Jurkat, Clone E6-1 (cell line): ENCODE measurements around the gene LYZL2.
A peak's percentile ranks its signal among the peaks of the same experiment; 100 is the strongest.
"Not testable (repeated sequence)": the region's sequence is repeated elsewhere in the genome, so short reads cannot be mapped to it uniquely, and the experiment has no call there.

Experiments used
- DNase-seq: peaks from one replicate; pipeline ENCODE4 v3.0.0-alpha.2; 2011; ENCODE audit warnings: low read depth, low spot score
- H3K4me3 ChIP-seq: 2 replicates; pipeline ENCODE4 v1.5.1; 2011; ENCODE audit warnings: mild to moderate bottlenecking, low read length, control low read depth, moderate library complexity

Gene LYZL2

GRCh38 chr10:30642856-30643255 lies 13.3 kb upstream of the LYZL2 start:
- DNase-seq, H3K4me3 ChIP-seq: not testable (repeated sequence)

DNA sequence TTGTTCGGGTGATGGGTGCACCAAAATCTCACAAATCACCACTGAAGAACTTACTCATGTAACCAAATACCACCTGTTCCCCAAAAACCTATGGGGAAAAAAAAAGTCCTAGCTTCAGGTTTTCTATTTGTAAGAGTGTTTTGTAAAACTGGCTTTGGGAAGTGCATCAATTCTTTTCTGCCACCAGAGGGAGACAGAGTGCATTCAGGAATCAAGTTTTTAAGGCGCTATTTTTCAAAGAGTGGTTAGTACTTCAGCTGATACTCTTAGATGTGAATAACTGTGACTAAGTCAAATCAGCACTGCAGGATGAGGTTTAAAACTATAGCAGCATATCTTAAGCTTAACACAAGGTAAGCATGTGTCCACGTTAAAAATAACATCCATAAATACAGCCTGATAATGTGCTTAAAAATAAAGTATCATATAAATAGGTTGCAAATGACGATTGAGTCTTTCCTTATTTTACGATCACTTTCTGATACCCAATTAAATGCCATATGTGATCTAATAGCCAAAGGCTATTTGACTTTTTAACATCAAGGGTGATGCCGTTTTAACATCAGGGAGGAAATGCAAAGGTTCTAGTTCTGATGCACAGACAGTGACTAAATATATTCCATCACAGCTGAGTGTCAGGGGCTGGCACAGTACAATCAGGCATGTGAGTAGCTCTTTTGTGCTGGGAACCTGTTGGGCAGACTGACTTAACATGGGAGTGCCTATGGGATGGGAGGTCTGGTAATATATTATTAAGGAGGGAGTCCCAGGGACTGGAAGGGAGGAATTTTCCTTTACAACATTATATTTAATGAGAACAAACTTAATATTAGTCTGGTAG lies 10.6 kb upstream of the LYZL2 start:
- no peak overlapping the region for H3K4me3 ChIP-seq
- peak; percentile 61 for DNase-seq

DNA sequence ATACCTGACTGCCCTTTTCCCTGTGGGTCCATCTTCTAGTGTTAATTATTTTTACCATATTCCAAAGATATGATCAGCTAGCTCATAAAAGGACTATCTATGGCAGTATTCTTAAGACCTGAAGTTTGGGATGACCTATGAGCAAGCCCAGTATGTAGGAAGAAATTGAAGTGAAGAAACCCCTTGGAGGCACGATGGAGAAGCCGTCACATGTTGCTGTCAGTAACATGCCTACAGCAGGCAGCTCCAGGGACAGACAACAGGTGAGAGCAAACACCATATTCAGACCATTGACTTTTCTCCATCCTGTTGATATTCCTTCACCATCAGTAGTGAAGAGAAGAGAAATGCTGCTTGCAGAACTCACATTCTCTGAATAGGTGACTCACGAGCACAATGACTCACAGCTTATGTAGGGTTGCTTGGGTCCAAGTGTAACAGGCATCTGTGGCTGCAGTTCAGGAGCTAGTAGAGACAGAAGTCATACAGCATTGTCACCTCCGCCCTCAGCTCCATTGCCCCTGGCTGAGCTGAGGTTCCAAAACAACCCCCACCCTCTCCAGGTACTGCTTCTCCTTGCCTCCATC lies 8.4 kb upstream of the LYZL2 start:
- no peak for DNase-seq
- H3K4me3 ChIP-seq = no peak overlapping the region

- no peak overlapping the region for H3K4me3 ChIP-seq
- DNase-seq = no peak
Observed at GRCh38 chr10:30631188-30631587, 1.6 kb upstream of the LYZL2 start.

DNA sequence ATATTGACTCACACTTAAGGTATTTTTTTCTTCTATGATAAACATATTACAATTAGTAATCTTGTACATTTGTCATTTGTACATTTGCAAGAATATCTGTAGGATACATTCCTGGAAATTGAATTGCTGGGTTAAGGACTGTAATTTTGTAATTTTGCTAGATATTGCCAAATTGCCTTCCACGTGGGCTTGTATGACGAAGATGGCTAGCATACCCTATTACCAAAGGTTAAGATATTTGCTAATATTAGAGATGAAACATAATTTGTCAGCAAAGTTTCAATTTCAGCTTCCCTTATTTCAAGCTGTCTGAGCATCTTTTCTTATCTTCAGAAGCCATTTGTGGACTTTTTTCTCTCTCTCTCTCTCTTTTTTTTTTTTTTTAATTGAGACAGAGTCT lies 1.0 kb upstream of the LYZL2 start:
- DNase-seq = no peak
- H3K4me3 ChIP-seq = no peak overlapping the region

- not testable (repeated sequence) for H3K4me3 ChIP-seq, DNase-seq
Observed at GRCh38 chr10:30628576-30628975, 977 bp downstream of the LYZL2 start.

- not testable (repeated sequence) for H3K4me3 ChIP-seq
Observed at GRCh38 chr10:30626837-30627236, 2.7 kb downstream of the LYZL2 start.

GRCh38 chr10:30626196-30626595 lies 3.4 kb downstream of the LYZL2 start:
- DNase-seq = not testable (repeated sequence)

More at GRCh38 chr10:30626837-30627236, 2.7 kb downstream of the LYZL2 start:
- not testable (repeated sequence) for DNase-seq

DNA sequence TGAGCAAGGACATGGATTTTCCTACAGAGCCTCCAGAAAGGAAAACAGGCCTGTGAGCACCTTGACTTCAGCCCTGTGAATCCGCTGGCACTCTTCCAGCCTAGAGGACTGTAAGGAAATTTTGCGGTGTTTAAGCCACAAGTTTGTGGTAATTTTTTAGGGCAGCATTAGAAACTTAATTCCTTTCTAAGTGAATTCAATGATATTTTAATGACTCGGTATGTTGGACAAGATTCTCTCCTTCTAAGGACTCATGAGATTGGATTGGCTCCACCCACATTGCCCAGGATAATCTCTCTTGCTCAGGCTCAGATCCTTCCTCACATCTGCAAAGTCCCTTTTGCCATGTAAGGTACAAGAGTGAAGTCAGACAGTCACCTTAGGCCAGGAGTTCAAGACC lies 4.5 kb downstream of the LYZL2 start:
- H3K4me3 ChIP-seq = no peak overlapping the region
- DNase-seq = no peak

More at GRCh38 chr10:30626196-30626595, 3.4 kb downstream of the LYZL2 start:
- not testable (repeated sequence) for H3K4me3 ChIP-seq

GRCh38 chr10:30619966-30620365 lies 9.6 kb downstream of the LYZL2 start:
- no peak overlapping the region for H3K4me3 ChIP-seq
- no peak for DNase-seq

GRCh38 chr10:30617070-30617469 lies 12.5 kb downstream of the LYZL2 start:
- H3K4me3 ChIP-seq = no peak overlapping the region
- no peak for DNase-seq

GRCh38 chr10:30611041-30611440 lies 18.5 kb downstream of the LYZL2 start:
- not testable (repeated sequence) for DNase-seq

GRCh38 chr10:30607814-30608213 lies 21.7 kb downstream of the LYZL2 start:
- DNase-seq = no peak
- H3K4me3 ChIP-seq = no peak overlapping the region

More at GRCh38 chr10:30611041-30611440, 18.5 kb downstream of the LYZL2 start:
- H3K4me3 ChIP-seq = not testable (repeated sequence)

GRCh38 chr10:30606313-30606712 lies 23.2 kb downstream of the LYZL2 start:
- no peak for DNase-seq
- H3K4me3 ChIP-seq = no peak overlapping the region

DNA sequence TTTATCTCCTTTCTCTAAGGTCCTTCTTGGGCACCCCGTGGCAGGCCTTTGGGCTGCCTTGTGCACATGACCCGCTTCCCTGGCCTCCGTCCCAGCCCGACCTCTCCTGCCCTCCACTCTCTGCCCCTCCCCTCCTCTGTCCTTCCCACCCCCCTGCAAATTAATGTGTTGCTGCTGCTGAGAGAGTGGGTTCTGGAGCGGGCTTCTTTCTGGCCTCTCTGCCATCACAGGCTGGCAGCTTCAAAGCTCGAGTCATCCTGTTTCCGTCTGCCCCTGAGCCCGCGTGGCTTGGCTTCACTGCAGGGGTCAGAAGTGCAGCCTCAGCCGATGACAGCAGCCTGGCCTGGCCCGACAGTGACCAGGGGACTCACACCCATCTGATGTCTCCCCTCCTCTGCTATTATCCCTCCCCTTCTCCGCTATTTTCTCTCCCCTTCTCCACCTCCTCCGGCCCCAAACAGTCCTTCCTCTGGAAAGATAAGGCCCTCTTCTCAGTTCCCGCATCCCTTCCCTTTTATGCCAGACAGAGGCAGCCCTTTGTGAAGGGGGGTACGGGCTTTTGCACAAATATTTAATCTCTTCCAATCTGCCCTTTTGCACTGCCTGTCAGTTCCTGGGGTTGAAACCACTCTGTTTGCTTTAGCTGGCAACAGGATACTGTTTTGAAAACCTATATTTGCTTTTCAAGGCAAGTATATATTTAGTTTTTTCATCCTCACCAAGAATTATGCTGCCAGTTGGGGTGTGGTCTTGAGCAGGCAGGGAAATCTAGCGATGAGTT lies 24.0 kb downstream of the LYZL2 start:
- not testable (repeated sequence) for H3K4me3 ChIP-seq, DNase-seq

GRCh38 chr10:30603589-30603988 lies 26.0 kb downstream of the LYZL2 start:
- no peak overlapping the region for H3K4me3 ChIP-seq
- DNase-seq = no peak

- H3K4me3 ChIP-seq = no peak overlapping the region
- DNase-seq = no peak
Observed at GRCh38 chr10:30602747-30603146, 26.8 kb downstream of the LYZL2 start.

DNA sequence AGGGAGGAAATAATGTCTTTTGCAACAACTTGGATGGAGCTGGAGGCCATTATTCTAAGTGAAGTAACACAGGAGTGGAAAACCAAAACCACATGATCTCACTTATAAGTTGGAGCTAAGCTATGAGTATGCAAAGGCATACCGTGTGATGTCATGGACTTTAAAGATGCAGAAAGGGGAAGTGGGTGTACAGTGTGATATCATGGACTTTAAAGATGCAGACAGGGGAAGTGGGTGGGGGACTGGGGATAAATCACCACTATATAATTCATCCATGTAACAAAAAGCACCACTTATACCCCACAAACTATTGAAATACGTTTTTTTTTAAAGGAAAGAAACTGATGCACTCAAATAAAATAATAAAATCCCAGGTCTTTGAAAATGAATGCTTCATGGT lies 29.5 kb downstream of the LYZL2 start:
- no peak overlapping the region for H3K4me3 ChIP-seq
- peak; percentile 33 for DNase-seq

DNA sequence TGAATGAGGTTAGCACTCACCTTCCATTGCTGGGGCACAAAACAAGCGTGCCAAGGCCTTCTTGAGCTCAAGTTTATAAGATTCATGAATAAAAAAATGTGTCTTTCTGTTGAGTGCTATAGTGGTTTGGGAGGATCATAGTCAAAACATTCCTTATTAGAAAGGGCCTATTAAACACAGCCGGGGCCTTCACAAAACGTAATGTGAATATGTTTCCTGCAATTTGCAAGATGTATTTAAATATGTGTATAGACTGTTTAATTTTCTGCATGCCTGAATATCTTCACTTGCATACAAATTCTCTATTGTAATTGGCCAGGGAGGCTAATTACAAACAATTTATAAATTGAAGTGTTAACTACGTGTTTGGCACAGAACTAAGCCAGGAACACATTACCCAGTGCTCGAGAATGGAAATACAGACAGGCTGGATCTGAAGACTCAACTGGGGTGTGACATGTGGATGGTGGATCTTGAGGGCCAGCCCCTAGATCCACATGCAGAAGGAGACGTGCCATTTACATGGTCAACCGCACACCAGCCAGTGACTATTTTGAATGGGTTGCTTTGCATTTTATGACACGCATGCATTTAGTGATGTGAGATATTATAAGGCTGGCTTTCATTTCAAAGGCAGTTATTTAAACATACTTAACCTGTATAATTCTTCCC lies 31.3 kb downstream of the LYZL2 start:
- no peak overlapping the region for H3K4me3 ChIP-seq
- DNase-seq = no peak
